Endothelial cell of umbilical vein (primary cell): ENCODE measurements around the gene WDR13. TPM values are rescaled to one million over a fixed set of nuclear protein-coding genes. Genes with fewer than 3 reads are reported as not detected.
A peak's percentile ranks its signal among the peaks of the same experiment; 100 is the strongest.

Source experiments
- BruUV-seq: library from RNA; stranded (reverse); fragments of 400-500 nt; replicated peaks from 2 replicates; lab custom pipeline; 2021; lab: Mats Ljungman, UMichigan
- CTCF ChIA-PET: fragments of 300-600, 350-600 bp; sonication (Branson Sonifier 250); formaldehyde crosslinking; loops from one replicate; lab custom pipeline; 2021; ENCODE audit warnings: antibody characterized with exemption, inconsistent platforms; lab: Charles Lee
- POLR2A ChIA-PET: fragments of 300-600, 350-600 bp; sonication (Branson Sonifier 250); formaldehyde crosslinking; loops from one replicate; lab custom pipeline; 2021; ENCODE audit warnings: antibody characterized with exemption, inconsistent platforms; lab: Charles Lee
- DNase-seq: peaks from one replicate; pipeline ENCODE4 v3.0.0-alpha.2; 2011; ENCODE audit warnings: low read depth, low spot score
- FAIRE-seq: peaks from 2 replicates; lab custom pipeline; 2011; peaks lifted over from hg19 to GRCh38; lab: Jason Lieb, UNC
- H2AFZ ChIP-seq: 2 replicates; pipeline ENCODE4 v1.6.0; 2012; ENCODE audit warnings: low read depth, low read length, control low read depth, inconsistent platforms
- H3K27ac ChIP-seq: 2 replicates; pipeline ENCODE4 v1.5.1; 2011; ENCODE audit warnings: low read depth, mild to moderate bottlenecking, control low read depth, low read length, moderate library complexity; ENCODE audit not compliant: insufficient read depth
- H3K27me3 ChIP-seq, 2 experiments: 2 replicates each; pipeline versions ENCODE4 v1.6.0 to v1.6.1; 2011; ENCODE audit warnings: low read length in 2 of 2, mixed read lengths in 1 of 2; ENCODE audit not compliant: control insufficient read depth in 2 of 2, insufficient read depth in 2 of 2
- H3K36me3 ChIP-seq, 2 experiments: 2 replicates in 1 of 2; 3 replicates in 1 of 2; pipeline ENCODE4 v1.5.1; 2011; ENCODE audit warnings: low read length in 2 of 2, mild to moderate bottlenecking in 1 of 2, moderate library complexity in 1 of 2; ENCODE audit not compliant: control insufficient read depth in 2 of 2, insufficient read depth in 2 of 2; ENCODE audit errors: extremely low read depth in 1 of 2
- H3K4me1 ChIP-seq: 3 replicates; pipeline ENCODE4 v1.5.1; 2011; ENCODE audit warnings: mild to moderate bottlenecking, low read length; ENCODE audit not compliant: control insufficient read depth, insufficient read depth; ENCODE audit errors: extremely low read depth
- H3K4me2 ChIP-seq: 2 replicates; pipeline ENCODE4 v1.6.1; 2011; ENCODE audit warnings: low read length, control low read depth, mixed read lengths; ENCODE audit not compliant: insufficient read depth
- H3K4me3 ChIP-seq, 3 experiments: fragments of 200-600 bp in 1 of 3; sonication (generic), shearing (Covaris generic) in 1 of 3; replicated peaks in 1 of 3; 2 replicates each; pipeline ENCODE4 v1.5.1; 2011 to 2016; ENCODE audit warnings: control low read depth in 3 of 3, low read length in 3 of 3, mild to moderate bottlenecking in 2 of 3, inconsistent platforms in 1 of 3, low read depth in 1 of 3, moderate library complexity in 1 of 3; ENCODE audit not compliant: insufficient read depth in 1 of 3
- H3K79me2 ChIP-seq: 2 replicates; pipeline ENCODE4 v1.6.0; 2012; ENCODE audit warnings: low read length, inconsistent platforms; ENCODE audit not compliant: control insufficient read depth, insufficient read depth
- H3K9ac ChIP-seq: replicated peaks from 2 replicates; pipeline ENCODE3; 2011; ENCODE audit warnings: low read length, control low read depth; ENCODE audit not compliant: insufficient read depth; ENCODE audit errors: extremely low read depth
- H3K9me1 ChIP-seq: replicated peaks from 3 replicates; pipeline ENCODE4 v1.6.0; 2011; ENCODE audit warnings: mild to moderate bottlenecking, low read length; ENCODE audit not compliant: control insufficient read depth, insufficient read depth; ENCODE audit errors: extremely low read depth
- H3K9me3 ChIP-seq: replicated peaks from 2 replicates; pipeline ENCODE4 v1.5.1; 2012; ENCODE audit warnings: low read length, inconsistent platforms; ENCODE audit not compliant: control insufficient read depth, insufficient read depth
- H4K20me1 ChIP-seq: replicated peaks from 2 replicates; pipeline ENCODE3; 2011; ENCODE audit warnings: mild to moderate bottlenecking, low read length; ENCODE audit not compliant: control insufficient read depth, insufficient read depth; ENCODE audit errors: extremely low read depth
- CTCF ChIP-seq, 2 donors: IDR thresholded peaks; 1 replicate in 1 of 2; 2 replicates in 1 of 2; pipeline ENCODE4 v1.5.1; 2011; ENCODE audit warnings: low read length in 2 of 2, mild to moderate bottlenecking in 2 of 2, moderate library complexity in 2 of 2, control low read depth in 1 of 2, inconsistent platforms in 1 of 2, low read depth in 1 of 2; ENCODE audit not compliant: insufficient read depth in 1 of 2; ENCODE audit errors: extremely low read depth in 1 of 2
- EZH2 ChIP-seq: IDR thresholded peaks from 2 replicates; pipeline ENCODE4 v1.6.1; 2012; ENCODE audit warnings: borderline replicate concordance, low read depth, mild to moderate bottlenecking, moderate library complexity, low read length, inconsistent platforms; ENCODE audit not compliant: severe bottlenecking
- FOS ChIP-seq: IDR thresholded peaks from 2 replicates; pipeline ENCODE4 v1.6.1; 2011; ENCODE audit warnings: mild to moderate bottlenecking, low read length, moderate library complexity, borderline replicate concordance; ENCODE audit not compliant: insufficient read depth
- GATA2 ChIP-seq: IDR thresholded peaks from 2 replicates; pipeline ENCODE4 v1.7.0; 2011; ENCODE audit warnings: low read depth, mild to moderate bottlenecking, moderate library complexity, mixed read lengths, low read length; ENCODE audit not compliant: insufficient read length, insufficient read depth
- JUN ChIP-seq: IDR thresholded peaks from 2 replicates; pipeline ENCODE4 v1.6.1; 2011; ENCODE audit warnings: borderline replicate concordance, low read depth; ENCODE audit not compliant: insufficient read length, insufficient read depth
- MAX ChIP-seq: IDR thresholded peaks from 2 replicates; pipeline ENCODE4 v1.6.1; 2011; ENCODE audit not compliant: insufficient read depth, insufficient read length
- MYC ChIP-seq: IDR thresholded peaks from one replicate; pipeline ENCODE4 v1.6.1; 2011; ENCODE audit warnings: mild to moderate bottlenecking, low read depth, low read length
- POLR2A ChIP-seq: IDR thresholded peaks from 2 replicates; pipeline ENCODE4 v1.6.1; 2012; ENCODE audit warnings: low read depth, mild to moderate bottlenecking, control low read depth, low read length
- POLR2AphosphoS5 ChIP-seq: IDR thresholded peaks from 2 replicates; pipeline ENCODE4 v1.6.1; 2012; ENCODE audit warnings: low read depth, mild to moderate bottlenecking, control low read depth, low read length, moderate library complexity; ENCODE audit not compliant: insufficient read depth
- dilution Hi-C: fragments of 300-500 bp; cut with MboI; formaldehyde crosslinking; loops from one replicate; pipeline ENCODE4 v1.15.0; 2019; ENCODE audit warnings: low sequenced_read_pairs; ENCODE audit not compliant: extremely low pct_ligation_motif_present
- intact Hi-C: fragments of 100-400 bp; cut with micrococcal nuclease; formaldehyde crosslinking; loops from one replicate; pipeline ENCODE4 v1.10.0; 2022
- polyA plus RNA-seq, 4 experiments: library from polyadenylated mRNA; depleted of rRNA in 3 of 4; stranded (reverse) in 3 of 4; unstranded in 1 of 4; fragments of >200 nt; gene quantifications; 2 replicates each; pipeline versions ENCODE4 v1.2.1 to v1.2.3, GENCODE V29; 2011 to 2012; ENCODE audit warnings: missing spikeins in 1 of 4
- total RNA-seq: library from RNA; stranded (reverse); gene quantifications from 2 replicates; pipeline ENCODE4 v1.2.3, GENCODE V29; 2021

WDR13 gene
- total and polyA plus RNA-seq, 2 donors (not counting 3 experiments of a cell fraction or from before 2014, with no cell fraction given), result 85.0 to 169 TPM

- CTCF ChIA-PET, result no interaction called here
- no peaks in the 10 kb centered on the region for H3K9me1 ChIP-seq
- dilution Hi-C loops, result no loop called here
Measured at GRCh38 chrX:48573690-48574269, 23.5 kb upstream of the WDR13 start.

GRCh38 chrX:48574270-48575266 is 22.7 kb upstream of the WDR13 start, which contains the start of gene RBM3:
Gene RBM3 (plus strand): TSS chrX:48574484. CDS start chrX:48575181, 697 bp downstream.
- no peaks in the 10 kb centered on the region for H3K9me3 ChIP-seq
- peak within 1 kb of the TSS; percentile 95 for H3K27ac ChIP-seq
- no peak within 1 kb of the TSS for H2AFZ ChIP-seq
- POLR2A ChIA-PET, result interaction anchor here (0.6 to 1.7 kb wide), 8 partner anchors 15 to 35 kb away, joined by 3 to 8 read pairs (median 4); partner anchors contain the start of gene TBC1D25
- dilution Hi-C loops (no loop called here), intact Hi-C loops (loop anchor here (1.0 kb wide), 3 partner anchors 17 to 35 kb away; partner anchors contain the start of genes TBC1D25 and WDR13)
- H3K9ac ChIP-seq, result peak within 1 kb of the TSS; percentile 98
- peaks cover 6 to 15% of the 10 kb centered on the region in 2 experiments for H3K36me3 ChIP-seq
- H3K4me3 ChIP-seq, result peak within 1 kb of the TSS; percentile 60 to 96 (median 75)
- peak; percentile 90 for DNase-seq
- no peaks in the 10 kb centered on the region for H4K20me1 ChIP-seq
- H3K79me2 ChIP-seq, result peaks cover 23% of the 10 kb centered on the region
- no peak for TF ChIP-seq JUN
- TF ChIP-seq MAX, result peak; percentile 70
- no peak for TF ChIP-seq EZH2
- peak; percentile 99 for TF ChIP-seq MYC
- TF ChIP-seq CTCF (IDR thresholded peaks at IDR 0.05; ENCODE audit: extremely low read depth in 1 of 2, insufficient read depth in 1 of 2, low read depth in 1 of 2, low read length in 2 of 2), result peak in 1 of 2 donors; percentile 48
- peak; percentile 59 for TF ChIP-seq POLR2AphosphoS5
- TF ChIP-seq GATA2, result no peak
- no peak for TF ChIP-seq FOS
- peak; percentile 80 for TF ChIP-seq POLR2A
- CTCF ChIA-PET, result interaction anchor here (0.7 kb wide), 1 partner anchor 17 kb away, joined by 3 read pairs; no protein-coding TSS in a partner anchor
- no peaks in the 10 kb centered on the region for H3K9me1 ChIP-seq
- BruUV-seq, result TSS peak; percentile 53
- peaks cover 26% of the 10 kb centered on the region for H3K4me1 ChIP-seq
- peak; percentile 99 for FAIRE-seq
- H3K4me2 ChIP-seq, result peak within 1 kb of the TSS; percentile 83
- H3K27me3 ChIP-seq, result no peaks in the 10 kb centered on the region

More at GRCh38 chrX:48573690-48574269, 23.5 kb upstream of the WDR13 start:
- BruUV-seq, result TSS peak; percentile 84
- H3K9ac ChIP-seq, result peak overlapping the region; percentile 98
- POLR2A ChIA-PET, result interaction anchor here (0.6 to 1.7 kb wide), 8 partner anchors 8 to 34 kb away, joined by 3 to 8 read pairs (median 4); partner anchors contain the start of gene TBC1D25
- FAIRE-seq, result peak; percentile 18
- H3K4me2 ChIP-seq, result peak overlapping the region; percentile 20
- no peaks in the 10 kb centered on the region for H3K9me3 ChIP-seq
- TF ChIP-seq MYC, result no peak
- TF ChIP-seq EZH2, result no peak
- TF ChIP-seq JUN, result no peak
- peak; percentile 67 for TF ChIP-seq POLR2A
- no peak for TF ChIP-seq FOS
- no peak for TF ChIP-seq POLR2AphosphoS5
- peaks cover 23% of the 10 kb centered on the region for H3K79me2 ChIP-seq
- H3K36me3 ChIP-seq, result peaks cover 6 to 11% of the 10 kb centered on the region in 2 experiments
- no peaks in the 10 kb centered on the region for H3K27me3 ChIP-seq
- H4K20me1 ChIP-seq, result no peaks in the 10 kb centered on the region
- peak overlapping the region in 2 of 3 experiments; percentile 60 to 96 for H3K4me3 ChIP-seq
- peak; percentile 61 for DNase-seq
- H3K4me1 ChIP-seq, result peaks cover 27% of the 10 kb centered on the region
- H3K27ac ChIP-seq, result peak overlapping the region; percentile 95
- intact Hi-C loops, result loop anchor here (1.0 kb wide), 3 partner anchors 18 to 34 kb away; partner anchors contain the start of genes TBC1D25 and WDR13
- H2AFZ ChIP-seq, result no peak overlapping the region
